Bronchial epithelial cell (primary cell): ENCODE measurements around the gene RAB3GAP1. TPM values are rescaled to one million over a fixed set of nuclear protein-coding genes. Genes with fewer than 3 reads are reported as not detected.

Experiments used
- DNase-seq: peaks from one replicate; pipeline ENCODE4 v3.0.0-alpha.2; 2010; ENCODE audit warnings: low read depth
- FAIRE-seq: peaks from 2 replicates; lab custom pipeline; 2011; peaks lifted over from hg19 to GRCh38; lab: Jason Lieb, UNC
- H3K27me3 ChIP-seq: 2 replicates; pipeline ENCODE4 v1.5.1; 2011; ENCODE audit warnings: low read length; ENCODE audit not compliant: control insufficient read depth, insufficient read depth
- H3K36me3 ChIP-seq: 2 replicates; pipeline ENCODE4 v1.5.1; 2011; ENCODE audit warnings: low read length; ENCODE audit not compliant: control insufficient read depth, insufficient read depth
- H3K4me3 ChIP-seq: 2 replicates; pipeline ENCODE4 v1.5.1; 2011; ENCODE audit warnings: mild to moderate bottlenecking, low read depth, low read length, control low read depth
- total RNA-seq: library from RNA; depleted of rRNA; stranded (reverse); fragments of >200 nt; gene quantifications from 2 replicates; pipeline ENCODE4 v1.2.1, GENCODE V29; 2014
- TF ChIP-seq, protein P1 (sequence below): IDR thresholded peaks from 2 replicates; pipeline ENCODE4 v1.5.1; 2011; ENCODE audit warnings: mild to moderate bottlenecking, moderate library complexity, low read length, control low read depth, inconsistent platforms; ENCODE audit not compliant: insufficient read depth, severe bottlenecking

RAB3GAP1 gene
- total RNA-seq, 1 donor from 2014 or later = 120 TPM

DNA sequence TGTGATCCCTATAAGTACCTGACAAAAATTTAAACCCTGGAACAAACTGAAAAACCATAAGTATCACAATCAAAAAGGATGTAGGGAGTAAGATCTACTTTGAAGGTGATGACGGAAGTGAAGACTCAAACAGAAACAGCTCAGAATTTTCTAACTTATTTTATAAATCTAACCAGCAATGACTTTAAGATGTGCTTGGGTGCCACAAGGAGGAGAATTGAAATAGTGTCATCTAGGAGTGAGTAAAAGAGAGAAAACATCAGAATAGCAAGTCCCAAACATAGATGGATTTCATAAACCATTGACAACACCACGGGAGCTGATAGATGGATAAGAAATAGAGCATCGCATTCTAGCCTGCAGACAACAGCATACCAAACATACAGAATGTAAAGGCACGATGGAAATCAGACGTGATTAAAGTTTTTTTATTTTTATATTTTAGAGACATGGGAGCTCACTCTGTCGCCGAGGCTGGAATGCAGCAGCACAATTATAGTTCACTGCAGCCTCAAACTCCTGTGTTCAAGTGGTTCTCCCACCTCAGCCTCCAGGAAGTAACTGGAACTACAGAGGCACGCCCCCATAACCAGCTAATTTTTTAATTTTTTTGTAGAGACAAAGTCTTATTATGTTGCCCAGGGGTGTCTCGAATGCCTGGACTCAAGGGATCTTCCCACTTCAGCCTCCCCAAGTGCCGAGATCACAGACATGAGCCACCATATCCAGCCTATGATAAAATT, 41.7 kb upstream of the RAB3GAP1 start:
- FAIRE-seq (no peak), DNase-seq (no peak)
- TF ChIP-seq, protein P1, sequence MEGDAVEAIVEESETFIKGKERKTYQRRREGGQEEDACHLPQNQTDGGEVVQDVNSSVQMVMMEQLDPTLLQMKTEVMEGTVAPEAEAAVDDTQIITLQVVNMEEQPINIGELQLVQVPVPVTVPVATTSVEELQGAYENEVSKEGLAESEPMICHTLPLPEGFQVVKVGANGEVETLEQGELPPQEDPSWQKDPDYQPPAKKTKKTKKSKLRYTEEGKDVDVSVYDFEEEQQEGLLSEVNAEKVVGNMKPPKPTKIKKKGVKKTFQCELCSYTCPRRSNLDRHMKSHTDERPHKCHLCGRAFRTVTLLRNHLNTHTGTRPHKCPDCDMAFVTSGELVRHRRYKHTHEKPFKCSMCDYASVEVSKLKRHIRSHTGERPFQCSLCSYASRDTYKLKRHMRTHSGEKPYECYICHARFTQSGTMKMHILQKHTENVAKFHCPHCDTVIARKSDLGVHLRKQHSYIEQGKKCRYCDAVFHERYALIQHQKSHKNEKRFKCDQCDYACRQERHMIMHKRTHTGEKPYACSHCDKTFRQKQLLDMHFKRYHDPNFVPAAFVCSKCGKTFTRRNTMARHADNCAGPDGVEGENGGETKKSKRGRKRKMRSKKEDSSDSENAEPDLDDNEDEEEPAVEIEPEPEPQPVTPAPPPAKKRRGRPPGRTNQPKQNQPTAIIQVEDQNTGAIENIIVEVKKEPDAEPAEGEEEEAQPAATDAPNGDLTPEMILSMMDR = no peak
- no peaks in the 10 kb centered on the region for H3K36me3 ChIP-seq
- H3K4me3 ChIP-seq = no peak overlapping the region
- peaks cover 2% of the 10 kb centered on the region for H3K27me3 ChIP-seq

DNA sequence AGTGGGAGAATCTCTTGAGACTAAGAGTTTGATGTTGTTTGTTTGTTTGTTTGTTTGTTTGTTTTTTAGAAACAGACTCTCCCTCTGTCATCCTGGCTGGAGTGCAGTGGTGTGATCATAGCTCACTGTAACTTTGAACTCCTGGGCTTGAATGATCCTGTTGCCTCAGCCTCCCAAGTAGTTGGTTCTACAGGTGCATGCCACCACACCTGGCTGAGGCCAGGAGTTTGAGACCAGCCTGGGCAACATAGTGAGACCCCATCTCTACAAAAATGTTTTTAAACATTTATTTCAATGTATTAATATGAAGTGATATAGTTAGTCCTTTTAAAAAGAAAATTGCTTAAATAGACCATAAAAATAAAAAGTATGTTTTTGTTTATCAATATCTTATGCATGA, 40.5 kb upstream of the RAB3GAP1 start:
- no peak for DNase-seq
- Histone ChIP-seq H3K4me3 (no peak overlapping the region), H3K27me3 (no peaks in the 10 kb centered on the region), H3K36me3 (no peaks in the 10 kb centered on the region)
- FAIRE-seq = no peak
- TF ChIP-seq, protein P1 = no peak

DNA sequence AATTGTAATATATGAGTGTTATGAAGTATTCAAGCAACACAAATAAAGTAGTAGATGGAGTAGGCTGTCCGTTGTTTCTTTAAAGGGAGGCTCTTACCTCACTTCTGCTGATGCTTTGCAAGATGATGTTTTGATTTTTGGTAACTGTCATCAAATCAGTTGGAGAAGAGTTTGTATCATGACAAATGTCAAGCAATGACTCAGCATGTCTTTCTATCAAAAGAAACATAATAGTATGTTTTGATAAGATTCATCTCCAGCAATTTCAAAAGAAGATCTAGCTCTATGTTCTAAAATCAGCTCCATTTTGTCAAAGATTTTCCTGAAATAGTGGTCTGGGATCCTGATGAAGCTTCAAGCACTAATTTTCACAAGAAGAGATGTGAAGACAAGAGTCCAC, 30.5 kb upstream of the RAB3GAP1 start:
- FAIRE-seq = no peak

DNA sequence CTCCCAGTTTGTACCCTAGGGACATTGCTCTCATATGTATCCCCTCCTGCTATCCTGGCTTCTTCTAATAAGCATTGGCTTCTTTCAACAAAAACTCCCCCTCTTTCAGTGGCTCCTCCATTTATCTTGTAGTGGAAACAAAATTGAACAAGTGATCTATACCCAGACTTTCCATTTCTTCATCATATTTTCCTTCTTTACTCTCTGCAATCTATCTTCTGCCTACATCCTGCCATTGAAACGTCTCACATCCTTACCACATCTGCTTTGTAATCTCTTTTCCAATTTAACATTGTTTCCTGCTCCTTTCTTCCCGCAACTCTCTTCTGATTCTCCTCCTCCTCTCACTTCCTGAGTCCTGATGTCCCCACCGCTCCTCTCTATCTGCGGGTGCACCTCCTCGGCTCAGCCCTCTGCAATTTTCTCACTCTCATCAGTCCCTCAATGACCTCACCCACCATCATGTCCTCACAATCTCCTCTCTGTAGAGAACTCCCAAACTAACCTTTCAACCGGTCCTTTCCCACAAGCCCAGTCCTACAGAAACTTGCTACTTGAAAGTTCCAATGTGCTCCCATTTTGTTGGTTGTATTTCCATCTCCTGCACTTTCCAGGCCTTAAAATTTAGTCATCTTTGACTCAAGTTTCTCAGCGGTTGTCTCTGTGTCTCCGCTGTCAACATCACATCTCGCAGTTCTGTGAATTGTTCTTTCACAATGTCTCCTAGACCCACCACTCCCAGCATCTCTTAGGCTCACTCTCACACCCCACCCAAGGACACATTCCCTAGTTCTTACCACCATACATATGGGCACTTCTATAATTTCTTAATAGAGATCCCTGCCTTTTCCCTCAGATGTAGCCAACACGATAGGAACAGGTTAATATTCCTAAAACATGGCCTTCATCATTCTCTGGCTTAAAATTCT, 28.9 kb upstream of the RAB3GAP1 start:
- Histone ChIP-seq H3K4me3 (no peak overlapping the region), H3K36me3 (no peaks in the 10 kb centered on the region), H3K27me3 (no peaks in the 10 kb centered on the region)
- TF ChIP-seq, protein P1 = no peak
- FAIRE-seq (no peak), DNase-seq (no peak)

More for the DNA sequence above, 30.5 kb upstream of the RAB3GAP1 start:
- H3K4me3 ChIP-seq = no peak overlapping the region
- no peaks in the 10 kb centered on the region for H3K27me3 ChIP-seq
- H3K36me3 ChIP-seq = no peaks in the 10 kb centered on the region
- no peak for DNase-seq
- TF ChIP-seq, protein P1 = no peak

DNA sequence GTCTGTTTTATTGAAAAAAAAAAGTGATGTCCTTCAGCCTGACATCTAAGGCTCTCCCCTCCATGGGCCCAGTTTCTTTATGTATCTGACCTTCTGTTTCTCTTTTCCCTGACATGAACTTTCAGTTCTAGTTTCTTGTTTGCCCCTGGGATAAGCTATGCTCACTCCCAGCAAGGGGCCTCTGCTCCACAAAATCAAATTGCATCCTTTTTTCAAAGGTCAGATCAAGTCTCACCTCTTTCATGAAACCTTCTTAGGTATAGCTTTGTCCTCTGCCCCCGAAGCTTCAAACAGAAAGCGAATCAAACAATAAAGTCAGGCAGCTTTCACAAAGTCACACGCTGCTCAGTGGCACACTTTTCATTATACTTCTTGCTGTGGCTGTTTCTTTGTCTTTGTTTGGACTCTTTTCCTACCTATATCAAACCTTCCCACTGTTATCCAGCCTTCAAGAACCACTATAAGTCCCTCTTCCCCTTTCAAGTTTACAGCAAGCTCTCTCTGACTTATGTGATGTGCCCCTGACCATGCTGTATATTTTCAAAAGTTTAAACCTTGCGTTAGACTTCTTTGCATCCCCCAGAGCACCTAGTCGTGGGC, 28.1 kb upstream of the RAB3GAP1 start:
- Histone ChIP-seq H3K4me3 (no peak overlapping the region), H3K27me3 (no peaks in the 10 kb centered on the region), H3K36me3 (no peaks in the 10 kb centered on the region)
- FAIRE-seq (no peak), DNase-seq (no peak)
- TF ChIP-seq, protein P1 = no peak
